Activated B cell treated with CpG ODN at 0.5 μM for 24 hours (primary cell): ENCODE measurements around the gene TFF3. TPM values are rescaled to one million over a fixed set of nuclear protein-coding genes. Genes with fewer than 3 reads are reported as not detected.

Source experiments
- ATAC-seq: fragments of 200-7000 bp; cut with Tn5 transposase; one replicate; pipeline ENCODE4 v1.10.0; 2021; ENCODE audit warnings: low read depth, mild to moderate bottlenecking, moderate library complexity
- CTCF ChIA-PET: fragments of 350-600 bp; sonication (Branson Sonifier 250); formaldehyde crosslinking; loops from one replicate; lab custom pipeline; 2021; ENCODE audit warnings: antibody characterized with exemption; lab: Charles Lee
- POLR2A ChIA-PET: fragments of 350-600 bp; sonication (Branson Sonifier 250); formaldehyde crosslinking; loops from one replicate; lab custom pipeline; 2021; ENCODE audit warnings: antibody characterized with exemption; lab: Charles Lee
- DNase-seq: peaks from one replicate; pipeline ENCODE4 v3.0.0; 2022
- H3K27ac Mint-ChIP-seq: one replicate; pipeline ENCODE4 v1.8.0; 2020; ENCODE audit warnings: mixed read lengths
- H3K27me3 Mint-ChIP-seq: one replicate; pipeline ENCODE4 v1.8.0; 2021; ENCODE audit warnings: mixed read lengths
- H3K36me3 Mint-ChIP-seq: one replicate; pipeline ENCODE4 v1.8.0; 2021; ENCODE audit warnings: low read depth, mixed read lengths
- H3K4me1 Mint-ChIP-seq: one replicate; pipeline ENCODE4 v1.8.0; 2021; ENCODE audit warnings: mixed read lengths
- H3K4me3 Mint-ChIP-seq: one replicate; pipeline ENCODE4 v1.8.0; 2020; ENCODE audit warnings: mild to moderate bottlenecking, mixed read lengths
- H3K9me3 Mint-ChIP-seq: one replicate; pipeline ENCODE4 v1.8.0; 2020; ENCODE audit warnings: mixed read lengths
- CTCF ChIP-seq: fragments of 200-600 bp; IDR thresholded peaks from one replicate; pipeline ENCODE4 v1.8.0; 2022; ENCODE audit warnings: antibody characterized with exemption, mild to moderate bottlenecking
- intact Hi-C: fragments of 100-400 bp; cut with micrococcal nuclease; formaldehyde crosslinking; loops from one replicate; pipeline ENCODE4 v1.15.1; 2024
- total RNA-seq: library from RNA; stranded (reverse); gene quantifications from 2 replicates; pipeline ENCODE4 v1.2.3, GENCODE V29; 2022

TFF3 gene
- total RNA-seq, 1 donor from 2014 or later = not detected

GRCh38 chr21:42361286-42361685, 46.1 kb upstream of the TFF3 start:
- ChIA-PET POLR2A (no interaction called here), CTCF (no interaction called here)
- H3K9me3 Mint-ChIP-seq = no peaks in the 10 kb centered on the region
- no peak overlapping the region for H3K4me3 Mint-ChIP-seq
- H3K36me3 Mint-ChIP-seq = no peaks in the 10 kb centered on the region
- H3K27ac Mint-ChIP-seq = no peak overlapping the region
- peaks cover 2% of the 10 kb centered on the region for H3K4me1 Mint-ChIP-seq
- peaks cover 39% of the 10 kb centered on the region for H3K27me3 Mint-ChIP-seq
- ATAC-seq (no peak), DNase-seq (no peak)
- intact Hi-C loops = no loop called here
- TF ChIP-seq CTCF = no peak

- Mint-ChIP-seq H3K9me3 (peaks cover 3% of the 10 kb centered on the region), H3K4me1 (peaks cover 2% of the 10 kb centered on the region), H3K27me3 (peaks cover 39% of the 10 kb centered on the region), H3K27ac (no peak overlapping the region), H3K36me3 (peaks cover 3% of the 10 kb centered on the region), H3K4me3 (no peak overlapping the region)
- CTCF ChIA-PET = no interaction called here
- no peak for TF ChIP-seq CTCF
- POLR2A ChIA-PET = no interaction called here
- intact Hi-C loops = no loop called here
- ATAC-seq (no peak), DNase-seq (no peak)
These were observed 45.1 kb upstream of the TFF3 start for GRCh38 chr21:42360317-42360716.

- H3K4me3 Mint-ChIP-seq = no peak overlapping the region
- intact Hi-C loops = no loop called here
- CTCF ChIA-PET = no interaction called here
- no peak for TF ChIP-seq CTCF
- no peak for ATAC-seq
- no peak for DNase-seq
- peaks cover 3% of the 10 kb centered on the region for H3K36me3 Mint-ChIP-seq
- peaks cover 2% of the 10 kb centered on the region for H3K4me1 Mint-ChIP-seq
- H3K27ac Mint-ChIP-seq = no peak overlapping the region
- peaks cover 31% of the 10 kb centered on the region for H3K27me3 Mint-ChIP-seq
- peaks cover 11% of the 10 kb centered on the region for H3K9me3 Mint-ChIP-seq
- POLR2A ChIA-PET = no interaction called here
These were observed 43.7 kb upstream of the TFF3 start for GRCh38 chr21:42358937-42359336.

- peaks cover 28% of the 10 kb centered on the region for H3K27me3 Mint-ChIP-seq
- H3K9me3 Mint-ChIP-seq = peaks cover 16% of the 10 kb centered on the region
- ChIA-PET POLR2A (no interaction called here), CTCF (interaction anchor here (1.0 kb wide), 1 partner anchor 48 kb away, joined by 3 read pairs; no protein-coding TSS in a partner anchor)
- no peak for ATAC-seq
- peaks cover 3% of the 10 kb centered on the region for H3K36me3 Mint-ChIP-seq
- H3K27ac Mint-ChIP-seq = no peak overlapping the region
- TF ChIP-seq CTCF = no peak
- intact Hi-C loops = no loop called here
- H3K4me3 Mint-ChIP-seq = no peak overlapping the region
- DNase-seq = no peak
- H3K4me1 Mint-ChIP-seq = peaks cover 2% of the 10 kb centered on the region
These were observed 43.1 kb upstream of the TFF3 start for GRCh38 chr21:42358261-42358660.

GRCh38 chr21:42357307-42357706, 42.1 kb upstream of the TFF3 start:
- intact Hi-C loops = no loop called here
- Mint-ChIP-seq H3K27me3 (peaks cover 26% of the 10 kb centered on the region), H3K9me3 (peaks cover 16% of the 10 kb centered on the region), H3K4me1 (peaks cover 2% of the 10 kb centered on the region), H3K27ac (no peak overlapping the region), H3K4me3 (no peak overlapping the region), H3K36me3 (peaks cover 3% of the 10 kb centered on the region)
- ChIA-PET POLR2A (no interaction called here), CTCF (interaction anchor here (1.0 kb wide), 1 partner anchor 47 kb away, joined by 3 read pairs; no protein-coding TSS in a partner anchor)
- TF ChIP-seq CTCF = no peak
- ATAC-seq (no peak), DNase-seq (no peak)
